Adrenal gland (tissue), 5 donors: ENCODE data around the gene FARP2.

ENCODE experiments used
- CTCF ChIP-seq, 6 experiments: fragments of 450-650 bp in 4 of 6; fragments of 200-600 bp in 2 of 6; sonication (generic) in 1 of 6; IDR thresholded peaks; 1 replicate in 5 of 6; 2 replicates in 1 of 6; pipeline versions ENCODE4 v1.5.1 to v1.8.0; 2016 to 2021; ENCODE audit warnings: antibody characterized with exemption in 6 of 6, mild to moderate bottlenecking in 2 of 6, moderate library complexity in 1 of 6
- POLR2A ChIP-seq, 2 donors: fragments of 450-650 bp; IDR thresholded peaks; one replicate each; pipeline ENCODE4 v1.6.1; 2017; ENCODE audit warnings: antibody characterized with exemption in 2 of 2, mild to moderate bottlenecking in 2 of 2, moderate library complexity in 1 of 2
- donor health status: DM: no; HTN: no; CAD: no.

- TF ChIP-seq CTCF (IDR thresholded peaks at IDR 0.05) (no peak), POLR2A (IDR thresholded peaks at IDR 0.05) (no peak)
Measured at GRCh38 chr2:241350530-241350877, 5.6 kb upstream of the FARP2 start.
